ENCODE measurements around the gene LOXHD1.

- no peak for TF ChIP-seq CTCF (IDR thresholded peaks at IDR 0.05; ENCODE audit: low read depth, low read length)
- no peak for TF ChIP-seq POLR2A (IDR thresholded peaks at IDR 0.05; ENCODE audit: extremely low read depth, insufficient read length)
- no peak for TF ChIP-seq MAX (IDR thresholded peaks at IDR 0.05; ENCODE audit: low read depth, low read length)
- TF ChIP-seq MYC (IDR thresholded peaks at IDR 0.05; ENCODE audit: low read depth, low read length): no peak
Observed at GRCh38 chr18:46542545-46542944, 114.5 kb downstream of the LOXHD1 start.
